Osteocyte (in vitro differentiated cells): ENCODE data around the gene B4GALNT3. TPM values are rescaled to one million over a fixed set of nuclear protein-coding genes. Genes with fewer than 3 reads are reported as not detected.

ENCODE experiments used
- DNase-seq: peaks from one replicate; pipeline ENCODE4 v3.0.0; 2021; ENCODE audit warnings: mixed read lengths; ENCODE audit not compliant: unreplicated experiment; ENCODE audit errors: extremely low spot score
- H3K27ac Mint-ChIP-seq: one replicate; pipeline ENCODE4 v1.8.0; 2021; ENCODE audit warnings: mild to moderate bottlenecking, mixed read lengths; ENCODE audit not compliant: unreplicated experiment
- H3K27me3 Mint-ChIP-seq: one replicate; pipeline ENCODE4 v1.8.0; 2021; ENCODE audit warnings: mixed read lengths; ENCODE audit not compliant: unreplicated experiment
- H3K36me3 Mint-ChIP-seq: one replicate; pipeline ENCODE4 v1.8.0; 2021; ENCODE audit warnings: mixed read lengths; ENCODE audit not compliant: unreplicated experiment
- H3K4me1 Mint-ChIP-seq: one replicate; pipeline ENCODE4 v1.8.0; 2021; ENCODE audit warnings: mixed read lengths; ENCODE audit not compliant: unreplicated experiment
- H3K4me3 Mint-ChIP-seq: one replicate; pipeline ENCODE4 v1.8.0; 2021; ENCODE audit warnings: mild to moderate bottlenecking, moderate library complexity, mixed read lengths; ENCODE audit not compliant: unreplicated experiment
- H3K9me3 Mint-ChIP-seq: one replicate; pipeline ENCODE4 v1.8.0; 2021; ENCODE audit warnings: mixed read lengths; ENCODE audit not compliant: unreplicated experiment
- total RNA-seq: library from RNA; stranded (reverse); gene quantifications from 2 replicates; pipeline ENCODE4 v1.2.1, GENCODE V29; 2021
- TF ChIP-seq, protein P1 (sequence below): fragments of 200-600 bp; sonication (generic); IDR thresholded peaks from 2 replicates; pipeline ENCODE4 v1.5.0; 2021; ENCODE audit warnings: antibody characterized with exemption, mild to moderate bottlenecking, moderate library complexity

The B4GALNT3 gene
- total RNA-seq, 1 donor from 2014 or later: 0.27 TPM

DNA sequence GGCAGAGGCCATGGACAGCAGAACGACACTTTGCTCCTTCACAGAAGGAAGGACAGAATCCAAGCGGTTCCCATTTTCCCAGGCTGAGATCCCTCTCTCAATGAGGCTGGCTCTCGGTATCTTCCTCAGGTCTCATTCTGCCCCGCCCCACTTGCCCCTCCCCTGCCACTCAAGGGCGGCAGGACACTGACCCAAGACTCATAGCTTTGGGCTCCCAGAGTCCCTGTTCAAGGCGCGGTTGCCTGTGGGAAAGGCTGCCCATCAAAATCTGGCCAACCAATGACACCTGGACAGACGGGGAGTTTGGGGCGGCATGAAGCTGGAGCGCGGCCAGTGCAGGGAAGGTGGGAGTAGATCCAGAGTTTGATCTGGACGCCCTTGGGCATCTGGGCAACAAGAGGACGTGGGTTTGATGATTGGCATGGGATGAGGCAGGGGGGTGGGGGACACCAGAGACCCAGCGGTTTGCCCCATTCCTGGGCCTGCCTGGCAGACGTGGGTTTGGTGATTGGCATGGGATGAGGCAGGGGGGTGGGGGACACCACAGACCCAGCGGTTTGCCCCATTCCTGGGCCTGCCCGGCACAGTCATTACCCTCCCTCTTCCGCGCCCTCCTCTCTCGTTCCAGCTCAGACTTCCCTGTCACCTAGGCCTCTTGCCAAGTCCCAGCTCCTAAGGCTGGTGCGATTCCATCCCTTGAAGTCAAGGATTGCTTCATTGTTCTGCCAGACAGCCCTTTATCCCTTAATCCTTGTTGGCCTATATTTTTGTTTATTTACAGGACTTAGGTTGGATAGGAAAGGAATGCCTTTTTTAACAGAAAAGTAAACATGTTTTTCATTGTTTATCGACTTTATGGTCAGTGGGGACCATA lies 111.4 kb downstream of the B4GALNT3 start:
- peaks cover 2% of the 10 kb centered on the region for H3K36me3 Mint-ChIP-seq
- H3K4me1 Mint-ChIP-seq: peaks cover 44% of the 10 kb centered on the region
- peak overlapping the region; percentile 82 for H3K4me3 Mint-ChIP-seq
- H3K27ac Mint-ChIP-seq: peak overlapping the region; percentile 89
- DNase-seq: no peak
- H3K9me3 Mint-ChIP-seq: no peaks in the 10 kb centered on the region
- H3K27me3 Mint-ChIP-seq: no peaks in the 10 kb centered on the region
- TF ChIP-seq, protein P1, sequence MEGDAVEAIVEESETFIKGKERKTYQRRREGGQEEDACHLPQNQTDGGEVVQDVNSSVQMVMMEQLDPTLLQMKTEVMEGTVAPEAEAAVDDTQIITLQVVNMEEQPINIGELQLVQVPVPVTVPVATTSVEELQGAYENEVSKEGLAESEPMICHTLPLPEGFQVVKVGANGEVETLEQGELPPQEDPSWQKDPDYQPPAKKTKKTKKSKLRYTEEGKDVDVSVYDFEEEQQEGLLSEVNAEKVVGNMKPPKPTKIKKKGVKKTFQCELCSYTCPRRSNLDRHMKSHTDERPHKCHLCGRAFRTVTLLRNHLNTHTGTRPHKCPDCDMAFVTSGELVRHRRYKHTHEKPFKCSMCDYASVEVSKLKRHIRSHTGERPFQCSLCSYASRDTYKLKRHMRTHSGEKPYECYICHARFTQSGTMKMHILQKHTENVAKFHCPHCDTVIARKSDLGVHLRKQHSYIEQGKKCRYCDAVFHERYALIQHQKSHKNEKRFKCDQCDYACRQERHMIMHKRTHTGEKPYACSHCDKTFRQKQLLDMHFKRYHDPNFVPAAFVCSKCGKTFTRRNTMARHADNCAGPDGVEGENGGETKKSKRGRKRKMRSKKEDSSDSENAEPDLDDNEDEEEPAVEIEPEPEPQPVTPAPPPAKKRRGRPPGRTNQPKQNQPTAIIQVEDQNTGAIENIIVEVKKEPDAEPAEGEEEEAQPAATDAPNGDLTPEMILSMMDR: no peak

DNA sequence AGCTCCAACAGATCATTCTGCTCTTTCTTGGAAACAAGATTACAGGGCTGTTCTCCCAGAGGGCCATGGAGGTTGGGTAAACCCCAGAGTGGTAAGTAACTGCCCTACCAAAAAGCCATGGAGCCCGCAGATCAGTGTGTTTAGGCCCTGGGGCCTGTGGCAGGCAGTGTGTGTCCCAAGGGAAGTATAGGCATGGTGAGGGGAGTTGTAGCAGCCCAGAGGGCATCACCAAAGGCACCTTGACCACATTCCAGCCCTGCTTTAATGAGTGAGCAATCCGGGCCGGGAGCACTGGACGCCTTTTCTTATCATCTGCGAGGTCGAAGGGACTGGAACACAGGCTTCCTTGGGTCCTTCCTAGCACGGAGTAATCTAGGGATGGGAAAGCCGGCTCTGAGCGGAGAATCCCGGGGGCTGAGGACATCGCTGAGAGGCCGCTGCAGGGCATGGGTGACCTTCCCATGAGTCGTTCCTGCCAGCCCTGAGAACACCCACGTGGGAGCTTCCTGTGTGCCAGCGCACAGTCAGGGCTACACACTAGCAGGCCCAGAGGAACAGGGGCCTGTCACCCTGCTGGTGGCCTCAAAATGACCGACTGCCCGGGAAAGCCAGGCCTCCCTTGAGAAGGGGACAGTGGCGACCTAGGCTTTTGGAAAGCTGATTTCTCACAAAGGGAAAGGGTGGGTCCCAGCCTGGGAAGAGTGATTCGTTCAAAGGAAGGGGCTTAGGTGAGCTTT lies 112.2 kb downstream of the B4GALNT3 start:
- peak overlapping the region; percentile 89 for H3K27ac Mint-ChIP-seq
- TF ChIP-seq, protein P1: no peak
- H3K4me1 Mint-ChIP-seq: peaks cover 49% of the 10 kb centered on the region
- DNase-seq: no peak
- no peaks in the 10 kb centered on the region for H3K27me3 Mint-ChIP-seq
- H3K36me3 Mint-ChIP-seq: peaks cover 2% of the 10 kb centered on the region
- no peaks in the 10 kb centered on the region for H3K9me3 Mint-ChIP-seq
- no peak overlapping the region for H3K4me3 Mint-ChIP-seq

DNA sequence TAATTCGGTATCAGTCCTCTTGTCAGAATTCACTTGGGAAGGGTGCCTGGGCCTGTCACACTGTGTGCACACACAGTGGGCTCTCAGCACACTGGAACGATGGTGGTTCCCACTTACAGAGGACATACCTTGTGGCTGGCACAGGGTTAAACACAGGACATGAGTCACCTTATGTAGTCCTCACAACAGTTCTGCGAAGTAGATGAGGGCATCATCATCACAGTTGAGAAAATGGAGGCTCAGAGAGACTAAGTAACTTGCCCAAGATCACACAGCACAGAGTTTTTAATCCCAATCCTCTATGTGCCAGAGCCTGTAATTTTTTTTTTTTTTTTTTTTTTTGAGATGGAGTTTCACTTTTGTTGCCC lies 112.8 kb downstream of the B4GALNT3 start:
- DNase-seq: no peak
- H3K4me3 Mint-ChIP-seq: no peak overlapping the region
- no peaks in the 10 kb centered on the region for H3K27me3 Mint-ChIP-seq
- TF ChIP-seq, protein P1: no peak
- peaks cover 49% of the 10 kb centered on the region for H3K4me1 Mint-ChIP-seq
- H3K27ac Mint-ChIP-seq: peak overlapping the region; percentile 89
- peaks cover 2% of the 10 kb centered on the region for H3K36me3 Mint-ChIP-seq
- no peaks in the 10 kb centered on the region for H3K9me3 Mint-ChIP-seq

DNA sequence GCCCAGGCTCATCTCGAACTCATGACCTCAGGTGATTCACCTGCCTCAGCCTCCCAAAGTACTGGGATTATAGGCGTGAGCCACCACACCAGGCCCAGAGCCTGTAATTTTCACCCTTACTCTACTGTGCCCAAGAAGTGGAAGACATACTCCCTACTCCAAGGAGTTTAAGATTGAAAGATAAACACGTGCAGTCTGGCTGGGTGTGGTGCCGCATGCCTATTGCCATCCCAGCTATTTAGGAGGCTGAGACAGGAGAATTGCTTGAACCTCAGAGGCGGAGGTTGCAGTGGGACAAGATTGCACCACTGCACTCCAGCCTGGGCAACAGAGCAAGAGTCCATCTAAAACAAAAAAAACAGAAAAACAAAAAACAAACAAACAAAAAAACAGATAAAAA lies 113.5 kb downstream of the B4GALNT3 start:
- no peak overlapping the region for H3K27ac Mint-ChIP-seq
- peaks cover 49% of the 10 kb centered on the region for H3K4me1 Mint-ChIP-seq
- H3K27me3 Mint-ChIP-seq: no peaks in the 10 kb centered on the region
- H3K36me3 Mint-ChIP-seq: peaks cover 2% of the 10 kb centered on the region
- no peaks in the 10 kb centered on the region for H3K9me3 Mint-ChIP-seq
- TF ChIP-seq, protein P1: no peak
- DNase-seq: no peak
- no peak overlapping the region for H3K4me3 Mint-ChIP-seq
